Prostate gland (tissue), 2 donors: Measurements from ENCODE around the gene SOX5. TPM values are rescaled to one million over a fixed set of nuclear protein-coding genes. Genes with fewer than 3 reads are reported as not detected.
A peak's percentile ranks its signal among the peaks of the same experiment; 100 is the strongest.

Experiments
- DNase-seq: peaks from one replicate; pipeline ENCODE4 v3.0.0-alpha.2; 2019; ENCODE audit warnings: low spot score
- H3K27ac ChIP-seq, 2 donors: fragments of 200-600 bp; sonication (generic); 2 replicates each; pipeline ENCODE4 v1.5.1; 2017 to 2019
- H3K27me3 ChIP-seq: fragments of 200-600 bp; sonication (generic); replicated peaks from 2 replicates; pipeline ENCODE4 v1.5.1; 2019; ENCODE audit not compliant: insufficient read depth
- H3K36me3 ChIP-seq, 2 donors: fragments of 200-600 bp; sonication (generic); 1 replicate in 1 of 2; 2 replicates in 1 of 2; pipeline versions ENCODE4 v1.5.1 to v1.8.1; 2017 to 2019
- H3K4me1 ChIP-seq: fragments of 200-600 bp; sonication (generic); replicated peaks from 2 replicates; pipeline ENCODE4 v1.5.1; 2019
- H3K4me3 ChIP-seq, 2 donors: fragments of 200-600 bp; sonication (generic); 2 replicates each; pipeline ENCODE4 v1.5.1; 2017 to 2019
- H3K9me3 ChIP-seq: fragments of 200-600 bp; sonication (generic); 2 replicates; pipeline ENCODE4 v1.5.1; 2017
- CTCF ChIP-seq, 4 experiments: fragments of 200-600 bp in 2 of 4; fragments of 450-650 bp in 2 of 4; sonication (generic) in 2 of 4; IDR thresholded peaks; 1 replicate in 3 of 4; 2 replicates in 1 of 4; pipeline ENCODE4 v1.5.1; 2016 to 2019; ENCODE audit warnings: antibody characterized with exemption in 4 of 4, mild to moderate bottlenecking in 2 of 4, moderate library complexity in 2 of 4
- POLR2A ChIP-seq: fragments of 450-650 bp; IDR thresholded peaks from one replicate; pipeline ENCODE4 v1.6.1; 2016; ENCODE audit warnings: antibody characterized with exemption, mild to moderate bottlenecking
- POLR2AphosphoS5 ChIP-seq: sonication (generic); formaldehyde crosslinking; IDR thresholded peaks from one replicate; pipeline ENCODE4 v1.6.1; 2017; ENCODE audit warnings: antibody characterized with exemption
- WGBS: methylation state at CpG from one replicate; pipeline ENCODE4 v1.1.5; 2018; 5-methylcytosine and 5-hydroxymethylcytosine counted together
- intact Hi-C: fragments of 100-400 bp; cut with DNase I; formaldehyde crosslinking; loops from one replicate; pipeline ENCODE4 v1.14.2; 2022
- total RNA-seq, 2 donors: library from RNA; depleted of rRNA; stranded (reverse); fragments of >200 nt; gene quantifications; one replicate each; pipeline ENCODE4 v1.1.0, GENCODE V29; 2016

Gene SOX5
- 1 to 10 TPM; 3.7 to 7.8 TPM for total RNA-seq

DNA sequence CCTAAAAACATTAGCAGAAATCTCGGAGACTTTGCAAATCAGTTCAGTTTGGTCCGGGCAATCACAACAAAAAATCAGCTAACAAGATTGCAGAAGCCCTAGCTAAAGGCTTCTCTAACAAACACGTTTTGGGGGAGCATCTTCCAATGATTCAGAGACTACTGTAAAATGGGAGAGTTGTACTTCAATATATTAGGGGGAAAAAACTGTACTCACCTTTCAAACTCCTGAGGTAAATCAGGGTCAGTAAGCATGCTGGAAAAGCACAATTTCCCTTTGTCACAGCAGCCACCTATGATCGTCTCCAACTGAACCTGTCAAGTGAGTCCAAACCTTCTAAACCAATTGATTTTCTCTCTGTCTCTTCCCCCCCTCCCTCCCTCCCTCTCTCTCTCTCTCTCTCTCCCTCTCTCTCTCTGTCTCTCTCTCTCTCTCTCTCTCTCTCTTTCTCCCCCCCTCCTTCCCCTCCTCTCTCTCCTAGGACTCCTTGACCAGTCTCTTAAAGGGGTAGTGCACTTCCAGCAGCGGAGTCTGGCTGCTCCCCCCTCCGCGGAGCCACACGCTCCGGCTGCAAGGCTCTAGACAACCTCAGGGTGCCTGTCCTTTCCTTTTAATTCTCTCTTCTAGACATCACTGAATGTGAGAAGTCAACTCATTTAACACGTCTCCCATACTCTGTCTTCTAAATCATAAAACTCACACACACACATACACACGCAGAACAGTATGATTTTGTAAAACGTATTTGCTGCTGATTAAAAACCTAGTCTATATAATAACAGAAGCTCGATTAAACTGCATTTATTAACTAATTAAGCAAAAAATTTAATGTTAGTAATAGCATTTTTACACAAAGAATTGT is at the start of gene SOX5:
SOX5 (minus strand) TSS at position 323 of the 862 bp plus-strand sequence; CDS start at position 254, 69 bp downstream.
- no peaks in the 10 kb centered on the region for H3K36me3 ChIP-seq
- H3K4me3 ChIP-seq, result peak within 1 kb of the TSS; percentile 12 to 15
- TF ChIP-seq CTCF (IDR thresholded peaks at IDR 0.05) (no peak), POLR2A (no peak), POLR2AphosphoS5 (no peak)
- WGBS, result under 1% methylated on average over 13 of the region's 13 CpGs
- no peak within 1 kb of the TSS for H3K27ac ChIP-seq
- intact Hi-C loops, result no loop called here
- H3K27me3 ChIP-seq, result no peaks in the 10 kb centered on the region
- H3K9me3 ChIP-seq, result no peaks in the 10 kb centered on the region
- no peaks in the 10 kb centered on the region for H3K4me1 ChIP-seq
- no peak for DNase-seq

DNA sequence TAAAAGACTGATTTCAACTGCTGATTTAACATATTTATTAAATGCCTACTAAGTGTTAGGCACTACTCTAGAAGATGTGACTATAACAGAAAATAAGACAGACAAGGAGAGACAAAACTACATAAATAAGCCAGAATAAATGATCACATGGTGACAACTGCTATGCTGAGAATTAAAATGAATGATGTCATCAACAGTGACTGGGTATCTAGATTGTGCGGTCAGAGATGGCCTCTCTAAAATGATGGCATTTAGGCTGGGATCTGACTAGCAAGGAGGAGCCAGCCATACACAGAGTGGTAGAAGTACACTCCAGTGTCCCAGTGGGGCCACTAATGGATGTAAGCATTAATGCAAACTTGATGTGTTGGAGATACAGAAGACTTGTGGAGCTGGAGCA is 37.6 kb upstream of the SOX5 start:
- Histone ChIP-seq H3K27me3 (no peaks in the 10 kb centered on the region), H3K4me1 (no peaks in the 10 kb centered on the region), H3K4me3 (no peak overlapping the region), H3K36me3 (no peaks in the 10 kb centered on the region), H3K27ac (no peak overlapping the region), H3K9me3 (no peaks in the 10 kb centered on the region)
- DNase-seq, result no peak
- no peak for TF ChIP-seq CTCF (IDR thresholded peaks at IDR 0.05)
- TF ChIP-seq POLR2A, result no peak
- TF ChIP-seq POLR2AphosphoS5, result no peak
- 100% methylated on average over 1 of the region's 1 CpG for WGBS
- intact Hi-C loops, result no loop called here

DNA sequence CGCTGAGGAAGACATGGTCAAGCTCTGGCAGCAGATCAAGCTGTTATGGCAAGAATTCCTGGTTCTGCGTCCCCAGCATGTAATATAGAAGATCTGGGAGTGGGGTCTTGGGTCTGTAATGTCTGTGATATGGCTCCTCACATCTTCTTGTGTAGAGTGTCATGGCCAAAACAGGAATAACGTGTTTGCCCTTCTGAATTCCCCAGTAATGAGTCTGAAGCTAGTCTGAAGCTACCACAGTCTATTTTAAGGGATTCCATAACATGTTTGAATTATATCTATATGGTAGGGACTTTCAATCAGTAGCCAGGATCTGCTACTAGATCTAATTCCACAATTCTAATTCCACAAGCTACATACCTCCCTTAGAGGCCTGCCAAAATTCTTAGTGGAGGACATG is 31.4 kb upstream of the SOX5 start:
- no peaks in the 10 kb centered on the region for H3K27me3 ChIP-seq
- DNase-seq, result no peak
- H3K9me3 ChIP-seq, result no peaks in the 10 kb centered on the region
- WGBS, result 93% methylated on average over 3 of the region's 3 CpGs
- H3K4me1 ChIP-seq, result no peaks in the 10 kb centered on the region
- no peak overlapping the region for H3K27ac ChIP-seq
- TF ChIP-seq POLR2A, result no peak
- TF ChIP-seq CTCF (IDR thresholded peaks at IDR 0.05), result no peak
- TF ChIP-seq POLR2AphosphoS5, result no peak
- no peak overlapping the region for H3K4me3 ChIP-seq
- intact Hi-C loops, result no loop called here
- no peaks in the 10 kb centered on the region for H3K36me3 ChIP-seq

DNA sequence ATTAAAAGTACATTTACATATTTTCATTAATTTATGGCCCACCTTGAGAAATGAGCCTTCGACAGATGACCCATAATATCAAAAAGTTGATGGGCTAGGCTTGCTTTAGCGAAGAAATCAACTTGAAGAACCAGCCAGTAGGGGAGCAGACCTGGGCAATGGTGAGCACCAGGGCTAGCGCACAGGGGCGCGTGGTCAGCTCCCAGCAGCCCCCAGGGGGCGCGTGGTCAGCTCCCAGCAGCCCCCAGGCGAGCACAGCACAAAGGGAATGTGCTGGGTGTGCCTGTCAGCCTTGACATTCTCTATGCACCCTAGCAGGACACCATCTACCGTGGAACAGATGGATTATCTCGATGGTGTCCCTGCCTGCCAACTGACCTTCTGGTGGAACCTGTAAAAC is 15.3 kb upstream of the SOX5 start:
- intact Hi-C loops, result no loop called here
- Histone ChIP-seq H3K4me3 (no peak overlapping the region), H3K27me3 (no peaks in the 10 kb centered on the region), H3K9me3 (no peaks in the 10 kb centered on the region), H3K27ac (no peak overlapping the region), H3K4me1 (no peaks in the 10 kb centered on the region), H3K36me3 (no peaks in the 10 kb centered on the region)
- WGBS, result 94% methylated on average over 9 of the region's 10 CpGs
- no peak for DNase-seq
- TF ChIP-seq POLR2A, result no peak
- TF ChIP-seq CTCF (IDR thresholded peaks at IDR 0.05), result no peak
- no peak for TF ChIP-seq POLR2AphosphoS5

DNA sequence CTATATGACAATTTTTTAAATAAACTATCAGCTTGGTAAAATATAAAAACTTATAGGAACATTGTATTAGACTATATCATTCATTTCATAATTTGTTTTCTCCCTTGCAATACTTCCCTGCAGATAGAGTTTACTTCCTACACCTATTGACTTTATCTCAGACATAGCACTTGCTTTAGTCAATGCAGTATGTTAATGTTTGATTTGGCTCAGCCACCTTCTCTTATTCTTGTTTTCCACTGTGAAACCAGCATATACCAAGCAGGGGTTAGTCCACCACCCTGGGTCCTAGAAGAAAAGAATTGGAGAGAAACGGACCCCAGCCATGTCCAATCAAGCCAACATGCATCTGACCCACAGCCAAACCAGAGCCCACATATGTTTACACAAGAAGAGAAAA is 10.4 kb upstream of the SOX5 start:
- no peak for DNase-seq

More for the DNA sequence above, 10.4 kb upstream of the SOX5 start:
- Histone ChIP-seq H3K27ac (no peak overlapping the region), H3K36me3 (no peaks in the 10 kb centered on the region), H3K4me3 (no peak overlapping the region), H3K4me1 (no peaks in the 10 kb centered on the region), H3K27me3 (no peaks in the 10 kb centered on the region), H3K9me3 (no peaks in the 10 kb centered on the region)
- intact Hi-C loops, result no loop called here
- TF ChIP-seq POLR2A (no peak), CTCF (IDR thresholded peaks at IDR 0.05) (no peak), POLR2AphosphoS5 (no peak)
- WGBS, result 81% methylated on average over 1 of the region's 1 CpG
